Mucosa of descending colon (tissue), 3 donors: ENCODE results near the gene NRARP. TPM values are rescaled to one million over a fixed set of nuclear protein-coding genes. Genes with fewer than 3 reads are reported as not detected.
"Not testable (repeated sequence)": the region's sequence is repeated elsewhere in the genome, so short reads cannot be mapped to it uniquely, and the experiment has no call there.

Source experiments
- ATAC-seq: fragments of 200-7000 bp; cut with Tn5 transposase; one replicate; pipeline ENCODE4 v1.9.1; 2020; ENCODE audit warnings: mild to moderate bottlenecking, moderate library complexity
- DNase-seq, 3 donors: peaks; one replicate each; pipeline ENCODE4 v3.0.0-alpha.2; 2020
- H3K36me3 ChIP-seq: fragments of 200-600 bp; one replicate; pipeline ENCODE4 v1.8.0; 2021; ENCODE audit warnings: low read depth, mild to moderate bottlenecking
- H3K4me1 ChIP-seq: fragments of 200-600 bp; one replicate; pipeline ENCODE4 v1.8.0; 2021; ENCODE audit warnings: low read depth, mild to moderate bottlenecking
- H3K4me3 ChIP-seq: fragments of 200-600 bp; one replicate; pipeline ENCODE4 v1.8.0; 2021; ENCODE audit warnings: mild to moderate bottlenecking
- H3K9me3 ChIP-seq: fragments of 200-600 bp; one replicate; pipeline ENCODE4 v1.8.0; 2021; ENCODE audit warnings: mild to moderate bottlenecking
- CTCF ChIP-seq: fragments of 200-600 bp; IDR thresholded peaks from one replicate; pipeline ENCODE4 v1.8.0; 2022; ENCODE audit warnings: antibody characterized with exemption, mild to moderate bottlenecking
- intact Hi-C, 2 donors: fragments of 100-400 bp; cut with DNase I in 1 of 2; cut with micrococcal nuclease in 1 of 2; formaldehyde crosslinking; loops; one replicate each; pipeline versions ENCODE4 v1.11.0 to v1.11.1; 2022; cut with DNase I, micrococcal nuclease
- total RNA-seq, 3 donors: library from RNA; stranded (reverse); fragmentation: NEBNext Ultra II Directional in 2 of 3; extraction: Animal tissue kit (Norgen Biotek cat#: 25700) in 2 of 3; gene quantifications; one replicate each; pipeline versions ENCODE4 v1.2.1 to v1.2.4, GENCODE V29; 2021 to 2023
- donor health status: DM: no; HTN: no; CAD: no; lungs with moderate emphysema.
- donor health status: DM: no; HTN: no; CAD: no.
- donor health status: DM: no; HTN: yes; CAD: no.

NRARP gene
- total RNA-seq, 3 donors from 2014 or later, result 61.4 to 171 (median 146) TPM

GRCh38 chr9:137347928-137348327, 45.9 kb upstream of the NRARP start:
- peaks cover 5% of the 10 kb centered on the region for H3K9me3 ChIP-seq
- ATAC-seq, result no peak
- DNase-seq, result no peak
- H3K36me3 ChIP-seq, result no peaks in the 10 kb centered on the region
- H3K4me3 ChIP-seq, result no peak overlapping the region
- no peaks in the 10 kb centered on the region for H3K4me1 ChIP-seq
- TF ChIP-seq CTCF, result no peak
- intact Hi-C loops, result no loop called here

- intact Hi-C loops, result no loop called here
- no peak for ATAC-seq
Measured at GRCh38 chr9:137342482-137342881, 40.4 kb upstream of the NRARP start.

GRCh38 chr9:137341227-137341626, 39.2 kb upstream of the NRARP start:
- no peaks in the 10 kb centered on the region for H3K9me3 ChIP-seq
- no peak for ATAC-seq
- no peaks in the 10 kb centered on the region for H3K4me1 ChIP-seq
- intact Hi-C loops, result no loop called here
- no peak overlapping the region for H3K4me3 ChIP-seq
- DNase-seq, result no peak
- no peak for TF ChIP-seq CTCF
- H3K36me3 ChIP-seq, result no peaks in the 10 kb centered on the region

More at GRCh38 chr9:137342482-137342881, 40.4 kb upstream of the NRARP start:
- Histone ChIP-seq H3K4me1 (no peaks in the 10 kb centered on the region), H3K4me3 (no peak overlapping the region), H3K9me3 (peaks cover 5% of the 10 kb centered on the region), H3K36me3 (no peaks in the 10 kb centered on the region)
- TF ChIP-seq CTCF, result no peak
- no peak for DNase-seq

- H3K4me1 ChIP-seq, intact Hi-C loops, H3K9me3 ChIP-seq, H3K4me3 ChIP-seq, ATAC-seq, H3K36me3 ChIP-seq, DNase-seq: not testable (repeated sequence)
Measured at GRCh38 chr9:137339908-137340462, 37.9 kb upstream of the NRARP start.

- DNase-seq, result no peak
- intact Hi-C loops, result no loop called here
- ATAC-seq, result no peak
- no peak overlapping the region for H3K4me3 ChIP-seq
- no peaks in the 10 kb centered on the region for H3K4me1 ChIP-seq
- H3K9me3 ChIP-seq, result no peaks in the 10 kb centered on the region
- no peaks in the 10 kb centered on the region for H3K36me3 ChIP-seq
- TF ChIP-seq CTCF, result no peak
Measured at GRCh38 chr9:137339045-137339907, 37.2 kb upstream of the NRARP start.

GRCh38 chr9:137336735-137337134, 34.7 kb upstream of the NRARP start:
- ATAC-seq, result no peak

More at GRCh38 chr9:137336735-137337134, 34.7 kb upstream of the NRARP start:
- no peak overlapping the region for H3K4me3 ChIP-seq
- intact Hi-C loops, result no loop called here
- TF ChIP-seq CTCF, result no peak
- no peaks in the 10 kb centered on the region for H3K9me3 ChIP-seq
- H3K4me1 ChIP-seq, result no peaks in the 10 kb centered on the region
- no peaks in the 10 kb centered on the region for H3K36me3 ChIP-seq
- DNase-seq, result no peak
